IMR-90 (cell line): ENCODE results near the gene SCGB1C1.

Source experiments
- BHLHE40 ChIP-seq: fragments of 150-350 bp; IDR thresholded peaks from 2 replicates; pipeline ENCODE4 v1.6.1; 2016; ENCODE audit warnings: mild to moderate bottlenecking, low read depth, low read length
- CEBPB ChIP-seq: IDR thresholded peaks from 2 replicates; pipeline ENCODE4 v1.6.1; 2012; ENCODE audit warnings: low read depth, low read length, improper control_type of control experiment
- CHD1 ChIP-seq: IDR thresholded peaks from 2 replicates; pipeline ENCODE4 v1.6.1; 2012; ENCODE audit warnings: low read depth, low read length, improper control_type of control experiment
- FOS ChIP-seq: fragments of 150-350 bp; IDR thresholded peaks from 2 replicates; pipeline ENCODE4 v1.6.1; 2016; ENCODE audit warnings: low read depth, low read length
- MAFK ChIP-seq: IDR thresholded peaks from 2 replicates; pipeline ENCODE4 v1.6.1; 2012; ENCODE audit warnings: low read depth, low read length, improper control_type of control experiment
- MXI1 ChIP-seq: IDR thresholded peaks from 2 replicates; pipeline ENCODE4 v1.6.1; 2012; ENCODE audit warnings: low read depth, mild to moderate bottlenecking, low read length, moderate library complexity, borderline replicate concordance
- POLR2A ChIP-seq: IDR thresholded peaks from 2 replicates; pipeline ENCODE4 v1.6.1; 2012; ENCODE audit warnings: mild to moderate bottlenecking, low read depth, low read length
- RFX5 ChIP-seq: IDR thresholded peaks from 2 replicates; pipeline ENCODE4 v1.8.0; 2012; ENCODE audit warnings: low read depth, mild to moderate bottlenecking, low read length, moderate library complexity
- SMC3 ChIP-seq: fragments of 150-350 bp; IDR thresholded peaks from 2 replicates; pipeline ENCODE4 v1.6.1; 2016; ENCODE audit warnings: low read depth, mild to moderate bottlenecking, antibody characterized with exemption, low read length, moderate library complexity
- TF ChIP-seq, protein P1 (sequence below): conservative IDR thresholded peaks from 2 replicates; pipeline ENCODE4 v1.5.1; 2012; ENCODE audit warnings: mild to moderate bottlenecking, low read depth, low read length, improper control_type of control experiment
- TF ChIP-seq, protein P2 (sequence below): fragments of 150-350 bp; IDR thresholded peaks from 2 replicates; pipeline ENCODE4 v1.6.1; 2017; ENCODE audit warnings: mild to moderate bottlenecking, antibody characterized with exemption, low read length, low read depth
- TF ChIP-seq, protein P3 (sequence below): fragments of 150-350 bp; IDR thresholded peaks from 2 replicates; pipeline ENCODE4 v1.6.1; 2016; ENCODE audit warnings: low read depth, mild to moderate bottlenecking, low read length, moderate library complexity, borderline replicate concordance

DNA sequence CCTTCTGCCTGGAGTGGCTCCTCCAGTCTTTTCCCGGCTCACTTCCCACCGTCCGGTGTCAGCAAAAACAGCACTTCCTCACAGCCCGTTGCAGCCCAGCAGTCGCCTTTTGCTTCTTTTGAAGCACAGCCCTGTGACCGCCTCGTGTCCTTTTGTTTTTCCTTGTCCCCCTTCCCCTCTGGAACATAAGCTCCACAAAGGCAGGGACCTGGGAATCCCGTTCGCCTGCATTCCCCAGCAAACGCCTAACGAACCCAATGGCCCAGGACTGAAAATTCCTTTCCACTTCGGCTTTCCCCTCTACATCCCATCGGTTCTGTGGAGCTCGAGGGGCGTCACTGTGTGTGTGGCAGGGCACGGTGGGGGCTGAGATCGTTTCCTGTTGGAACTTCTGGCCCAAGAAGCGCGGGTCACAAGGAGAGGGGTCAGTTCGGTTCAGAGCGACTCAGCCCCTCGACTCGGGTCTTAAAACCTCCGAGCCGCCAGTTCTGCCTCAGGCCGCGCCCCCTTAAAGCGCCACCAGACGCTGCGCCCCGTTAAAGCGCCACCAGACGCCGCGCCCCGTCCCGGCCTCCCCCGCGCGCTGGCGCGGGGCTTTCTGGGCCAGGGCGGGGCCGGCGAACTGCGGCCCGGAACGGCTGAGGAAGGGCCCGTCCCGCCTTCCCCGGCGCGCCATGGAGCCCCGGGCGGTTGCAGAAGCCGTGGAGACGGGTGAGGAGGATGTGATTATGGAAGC is 15.5 kb downstream of the SCGB1C1 start:
- TF ChIP-seq, protein P1, sequence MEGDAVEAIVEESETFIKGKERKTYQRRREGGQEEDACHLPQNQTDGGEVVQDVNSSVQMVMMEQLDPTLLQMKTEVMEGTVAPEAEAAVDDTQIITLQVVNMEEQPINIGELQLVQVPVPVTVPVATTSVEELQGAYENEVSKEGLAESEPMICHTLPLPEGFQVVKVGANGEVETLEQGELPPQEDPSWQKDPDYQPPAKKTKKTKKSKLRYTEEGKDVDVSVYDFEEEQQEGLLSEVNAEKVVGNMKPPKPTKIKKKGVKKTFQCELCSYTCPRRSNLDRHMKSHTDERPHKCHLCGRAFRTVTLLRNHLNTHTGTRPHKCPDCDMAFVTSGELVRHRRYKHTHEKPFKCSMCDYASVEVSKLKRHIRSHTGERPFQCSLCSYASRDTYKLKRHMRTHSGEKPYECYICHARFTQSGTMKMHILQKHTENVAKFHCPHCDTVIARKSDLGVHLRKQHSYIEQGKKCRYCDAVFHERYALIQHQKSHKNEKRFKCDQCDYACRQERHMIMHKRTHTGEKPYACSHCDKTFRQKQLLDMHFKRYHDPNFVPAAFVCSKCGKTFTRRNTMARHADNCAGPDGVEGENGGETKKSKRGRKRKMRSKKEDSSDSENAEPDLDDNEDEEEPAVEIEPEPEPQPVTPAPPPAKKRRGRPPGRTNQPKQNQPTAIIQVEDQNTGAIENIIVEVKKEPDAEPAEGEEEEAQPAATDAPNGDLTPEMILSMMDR, result no peak
- peak; percentile 75 for TF ChIP-seq POLR2A
- TF ChIP-seq, protein P2, sequence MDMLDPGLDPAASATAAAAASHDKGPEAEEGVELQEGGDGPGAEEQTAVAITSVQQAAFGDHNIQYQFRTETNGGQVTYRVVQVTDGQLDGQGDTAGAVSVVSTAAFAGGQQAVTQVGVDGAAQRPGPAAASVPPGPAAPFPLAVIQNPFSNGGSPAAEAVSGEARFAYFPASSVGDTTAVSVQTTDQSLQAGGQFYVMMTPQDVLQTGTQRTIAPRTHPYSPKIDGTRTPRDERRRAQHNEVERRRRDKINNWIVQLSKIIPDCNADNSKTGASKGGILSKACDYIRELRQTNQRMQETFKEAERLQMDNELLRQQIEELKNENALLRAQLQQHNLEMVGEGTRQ, result no peak
- no peak for TF ChIP-seq MAFK
- peak; percentile 58; the same call in 1 of the 2 replicates for TF ChIP-seq MXI1
- TF ChIP-seq SMC3, result no peak
- TF ChIP-seq BHLHE40, result no peak
- no peak for TF ChIP-seq FOS
- TF ChIP-seq CEBPB, result no peak
- TF ChIP-seq RFX5, result no peak
- TF ChIP-seq, protein P3, sequence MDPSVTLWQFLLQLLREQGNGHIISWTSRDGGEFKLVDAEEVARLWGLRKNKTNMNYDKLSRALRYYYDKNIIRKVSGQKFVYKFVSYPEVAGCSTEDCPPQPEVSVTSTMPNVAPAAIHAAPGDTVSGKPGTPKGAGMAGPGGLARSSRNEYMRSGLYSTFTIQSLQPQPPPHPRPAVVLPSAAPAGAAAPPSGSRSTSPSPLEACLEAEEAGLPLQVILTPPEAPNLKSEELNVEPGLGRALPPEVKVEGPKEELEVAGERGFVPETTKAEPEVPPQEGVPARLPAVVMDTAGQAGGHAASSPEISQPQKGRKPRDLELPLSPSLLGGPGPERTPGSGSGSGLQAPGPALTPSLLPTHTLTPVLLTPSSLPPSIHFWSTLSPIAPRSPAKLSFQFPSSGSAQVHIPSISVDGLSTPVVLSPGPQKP, result no peak
- TF ChIP-seq CHD1, result no peak
